Heart right ventricle (tissue), 16 donors: ENCODE results near the gene PRKD1. TPM values are rescaled to one million over a fixed set of nuclear protein-coding genes. Genes with fewer than 3 reads are reported as not detected.

Source experiments
- ATAC-seq, 8 donors: fragments of 200-7000 bp; cut with Tn5 transposase; one replicate each; pipeline ENCODE4 v1.9.1; 2020; ENCODE audit warnings: mild to moderate bottlenecking in 8 of 8, moderate library complexity in 8 of 8, moderate number of reproducible peaks in 1 of 8
- DNase-seq, 2 donors: peaks; one replicate each; pipeline ENCODE4 v3.0.0-alpha.2; 2020
- H3K27ac ChIP-seq, 10 donors: fragments of 200-600 bp; sonication (generic) in 2 of 10; one replicate each; pipeline versions ENCODE4 v1.5.0 to v1.8.0; 2020 to 2022; ENCODE audit warnings: mild to moderate bottlenecking in 3 of 10
- H3K27me3 ChIP-seq, 7 donors: fragments of 200-600 bp; one replicate each; pipeline ENCODE4 v1.8.0; 2021 to 2022; ENCODE audit warnings: mild to moderate bottlenecking in 2 of 7
- H3K36me3 ChIP-seq, 9 donors: fragments of 200-600 bp; sonication (generic) in 1 of 9; one replicate each; pipeline versions ENCODE4 v1.5.0 to v1.8.0; 2020 to 2022; ENCODE audit warnings: mild to moderate bottlenecking in 2 of 9
- H3K4me1 ChIP-seq, 9 donors: fragments of 200-600 bp; sonication (generic) in 1 of 9; one replicate each; pipeline versions ENCODE4 v1.5.0 to v1.8.0; 2020 to 2022; ENCODE audit warnings: mild to moderate bottlenecking in 4 of 9
- H3K4me3 ChIP-seq, 10 donors: fragments of 200-600 bp; sonication (generic) in 2 of 10; one replicate each; pipeline versions ENCODE4 v1.5.0 to v1.8.0; 2020 to 2022; ENCODE audit warnings: mild to moderate bottlenecking in 7 of 10, moderate library complexity in 2 of 10
- H3K9me3 ChIP-seq, 11 donors: fragments of 200-600 bp in 10 of 11; sonication (generic) in 2 of 11; one replicate each; pipeline versions ENCODE4 v1.5.0 to v1.8.0; 2013 to 2022; ENCODE audit warnings: mild to moderate bottlenecking in 2 of 11, control low read depth in 1 of 11, moderate library complexity in 1 of 11
- CTCF ChIP-seq, 9 donors: fragments of 200-600 bp; sonication (generic) in 2 of 9; IDR thresholded peaks; one replicate each; pipeline versions ENCODE4 v1.5.0 to v1.8.0; 2021 to 2022; ENCODE audit warnings: antibody characterized with exemption in 9 of 9, mild to moderate bottlenecking in 5 of 9, moderate library complexity in 1 of 9
- whole genome bisulfite sequencing, 2 donors: extraction: QIAGEN DNeasy Blood & Tissue Kit; methylation state at CpG; one replicate each; pipeline ENCODE4 v1.1.7; 2013; ENCODE audit warnings: inconsistent platforms in 1 of 2; 5-methylcytosine and 5-hydroxymethylcytosine counted together
- intact Hi-C, 10 donors: fragments of 100-400 bp; cut with DNase I; formaldehyde crosslinking; loops; one replicate each; pipeline versions ENCODE4 v1.11.1 to v1.14.2; 2022
- polyA plus RNA-seq, 2 donors: library from polyadenylated mRNA; stranded (reverse); fragments of 200-250 nt; gene quantifications; one replicate each; pipeline ENCODE4 v1.2.3, GENCODE V29; 2013
- total RNA-seq, 10 donors: library from RNA; stranded (reverse); fragmentation: NEBNext Ultra II Directional in 3 of 10; extraction: Animal tissue kit (Norgen Biotek cat#: 25700) in 3 of 10; gene quantifications; one replicate each; pipeline versions ENCODE4 v1.2.1 to v1.2.4, GENCODE V29; 2021 to 2023
- donor health status: Arrhythmogenic right ventricular cardiomyopathy.
- donor health status: ischemic (EF 13 %, LVEDD 7.1; RV severe dilation, severe dysfunction).
- donor health status: healthy with polysubstance abuse.
- donor health status: DM: no; HTN: yes; CAD: no.
- donor health status: DM: no; HTN: no; CAD: no.
- donor health status: ischemic (EF 25% LVEDD 6.9; RV normal size, moderate dysfunction).
- donor health status: ischemic (EF 25% LVEDD 5.7; RV mildly dilated, moderate dysfunction).
- donor health status: healthy.
- donor health status: DM: yes; HTN: yes; CAD: no.
- donor health status: Ischemic cardiomyopathy.
- donor health status: ischemic (EF 35%, LVEDD 5.7; RV mildly dilated, moderate dysfunction).
- donor health status: nonischemic (EF 11% LVEDD 7.7; RV severe dilation, severe dysfunction).
- donor health status: DM: yes; HTN: yes; CAD: no.
- donor health status: PGD.
- donor health status: ischemic (EF 29% LVEDD 5.4; RV normal size, mild dysfunction).
- donor health status: nonischemic (EF 23%, LVEDD 6.1; RV moderate dilation, normal function).

The PRKD1 gene
- total and polyA plus RNA-seq, 12 donors: 1.7 to 4.3 (median 2.5) TPM

DNA sequence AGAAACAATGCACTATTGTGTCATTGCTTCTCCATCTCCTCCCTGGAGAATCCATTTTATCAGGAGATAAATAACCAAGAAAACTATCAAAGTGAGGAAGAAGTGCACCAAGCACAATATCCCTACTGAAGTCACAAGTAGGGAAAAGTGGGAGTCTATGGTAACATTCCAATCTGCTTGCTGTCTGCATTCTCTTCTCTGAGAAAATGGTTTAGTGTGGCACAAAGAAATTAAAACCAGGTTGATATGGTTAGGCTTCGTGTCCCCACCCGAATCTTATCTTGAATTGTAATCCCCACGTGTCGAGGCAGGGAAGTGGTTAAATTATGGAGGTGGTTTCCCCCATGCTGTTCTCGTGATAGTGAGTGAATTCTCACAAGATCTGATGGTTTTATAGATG, 209.7 kb downstream of the PRKD1 start:
- no peaks in the 10 kb centered on the region for H3K9me3 ChIP-seq
- whole genome bisulfite sequencing, 2 donors: 77 to 87% methylated on average over 5 of the region's 5 CpGs
- no peaks in the 10 kb centered on the region for H3K4me1 ChIP-seq
- DNase-seq (no peak), ATAC-seq (no peak)
- no peak for TF ChIP-seq CTCF (IDR thresholded peaks at IDR 0.05)
- H3K27ac ChIP-seq: no peak overlapping the region
- H3K4me3 ChIP-seq: no peak overlapping the region
- H3K36me3 ChIP-seq: no peaks in the 10 kb centered on the region
- intact Hi-C loops: loop anchor here in 3 of 10 donors (10.0 kb wide), 2 partner anchors 277 to 287 kb away; no protein-coding TSS in a partner anchor
- no peaks in the 10 kb centered on the region for H3K27me3 ChIP-seq

- Histone ChIP-seq H3K27ac (peak overlapping the region in 1 of 10 donors; percentile 13), H3K4me1 (no peaks in the 10 kb centered on the region), H3K36me3 (no peaks in the 10 kb centered on the region), H3K4me3 (no peak overlapping the region), H3K27me3 (no peaks in the 10 kb centered on the region), H3K9me3 (no peaks in the 10 kb centered on the region)
- 51 to 67% methylated on average over 1 of the region's 1 CpG for WGBS, 2 donors
- ATAC-seq: peak in 1 of 8 donors; percentile 51
- DNase-seq: no peak
- no peak for TF ChIP-seq CTCF (IDR thresholded peaks at IDR 0.05)
- intact Hi-C loops: loop anchor here in 3 of 10 donors (10.0 kb wide), 2 partner anchors 279 to 289 kb away; no protein-coding TSS in a partner anchor
Measured at GRCh38 chr14:29716150-29716549, 211.5 kb downstream of the PRKD1 start.

- ATAC-seq: no peak
- DNase-seq: no peak
- Histone ChIP-seq H3K27me3 (no peaks in the 10 kb centered on the region), H3K9me3 (no peaks in the 10 kb centered on the region), H3K27ac (no peak overlapping the region), H3K36me3 (no peaks in the 10 kb centered on the region), H3K4me1 (no peaks in the 10 kb centered on the region), H3K4me3 (no peak overlapping the region)
- intact Hi-C loops: loop anchor here in 4 of 10 donors (5.0 to 10.0 kb wide), 3 partner anchors 282 to 295 kb away; no protein-coding TSS in a partner anchor
- no peak for TF ChIP-seq CTCF (IDR thresholded peaks at IDR 0.05)
- 100% methylated on average over 1 of the region's 1 CpG for WGBS, 2 donors
Measured at GRCh38 chr14:29712601-29713000, 215.0 kb downstream of the PRKD1 start.

- DNase-seq: no peak
- ATAC-seq: no peak
- Histone ChIP-seq H3K4me1 (no peaks in the 10 kb centered on the region), H3K4me3 (no peak overlapping the region), H3K9me3 (peaks cover 0 to 8% (median 0%) of the 10 kb centered on the region in 11 donors), H3K36me3 (no peaks in the 10 kb centered on the region), H3K27me3 (no peaks in the 10 kb centered on the region), H3K27ac (no peak overlapping the region)
- 45 to 53% methylated on average over 2 of the region's 2 CpGs for whole genome bisulfite sequencing, 2 donors
- TF ChIP-seq CTCF (IDR thresholded peaks at IDR 0.05): peak; percentile 7 to 60 (median 39)
- intact Hi-C loops: loop anchor here in 5 of 10 donors (2.0 to 10.0 kb wide), 4 partner anchors 285 to 297 kb away; no protein-coding TSS in a partner anchor
Measured at GRCh38 chr14:29710015-29710414, 217.6 kb downstream of the PRKD1 start.
